Fibroblast of skin of abdomen (primary cell): ENCODE data around the gene SMIM1.

ENCODE experiments used
- DNase-seq: peaks from one replicate; pipeline ENCODE4 v3.0.0-alpha.2; 2013

Gene SMIM1

GRCh38 chr1:3822421-3822820 is 49.9 kb downstream of the SMIM1 start:
- no peak for DNase-seq

DNA sequence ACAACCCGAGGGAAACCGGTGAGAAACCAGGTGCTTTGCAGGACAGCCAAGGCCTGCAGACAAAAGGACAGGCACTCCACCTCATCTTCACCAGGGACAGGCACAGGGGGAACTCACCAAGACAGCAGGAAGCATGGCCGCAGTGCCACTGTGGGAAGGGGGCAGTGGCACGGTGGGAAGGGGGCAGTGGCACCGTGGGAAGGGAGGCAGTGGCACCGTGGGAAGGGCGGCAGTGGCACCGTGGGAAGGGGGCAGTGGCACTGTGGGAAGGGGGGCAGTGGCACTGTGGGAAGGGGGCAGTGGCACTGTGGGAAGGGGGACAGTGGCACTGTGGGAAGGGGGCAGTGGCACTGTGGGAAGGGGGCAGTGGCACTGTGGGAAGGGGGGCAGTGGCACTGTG is 52.1 kb downstream of the SMIM1 start:
- no peak for DNase-seq

- no peak for DNase-seq
Observed at GRCh38 chr1:3825356-3825755, 52.8 kb downstream of the SMIM1 start.
